ENCODE data around the gene RPS21.

DNA sequence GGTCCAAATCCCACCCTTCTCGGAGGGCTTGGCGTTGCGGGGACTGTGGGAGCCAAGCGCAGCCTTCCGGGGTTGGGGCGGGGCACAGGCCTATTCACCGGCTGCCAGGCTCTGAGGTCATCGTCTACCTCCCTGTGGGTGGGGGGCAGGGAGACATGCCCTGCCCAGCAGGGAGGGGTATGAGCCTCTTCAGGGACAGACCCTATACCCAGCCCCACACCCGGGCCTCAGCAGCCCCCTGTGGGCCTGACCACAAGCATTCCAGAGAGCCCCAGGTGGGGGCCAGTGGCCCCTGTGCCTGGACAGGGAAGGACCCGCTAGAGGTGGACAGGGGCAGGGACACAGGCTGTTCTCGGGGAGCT lies 31.4 kb upstream of the RPS21 start:
- TF ChIP-seq, protein P1, sequence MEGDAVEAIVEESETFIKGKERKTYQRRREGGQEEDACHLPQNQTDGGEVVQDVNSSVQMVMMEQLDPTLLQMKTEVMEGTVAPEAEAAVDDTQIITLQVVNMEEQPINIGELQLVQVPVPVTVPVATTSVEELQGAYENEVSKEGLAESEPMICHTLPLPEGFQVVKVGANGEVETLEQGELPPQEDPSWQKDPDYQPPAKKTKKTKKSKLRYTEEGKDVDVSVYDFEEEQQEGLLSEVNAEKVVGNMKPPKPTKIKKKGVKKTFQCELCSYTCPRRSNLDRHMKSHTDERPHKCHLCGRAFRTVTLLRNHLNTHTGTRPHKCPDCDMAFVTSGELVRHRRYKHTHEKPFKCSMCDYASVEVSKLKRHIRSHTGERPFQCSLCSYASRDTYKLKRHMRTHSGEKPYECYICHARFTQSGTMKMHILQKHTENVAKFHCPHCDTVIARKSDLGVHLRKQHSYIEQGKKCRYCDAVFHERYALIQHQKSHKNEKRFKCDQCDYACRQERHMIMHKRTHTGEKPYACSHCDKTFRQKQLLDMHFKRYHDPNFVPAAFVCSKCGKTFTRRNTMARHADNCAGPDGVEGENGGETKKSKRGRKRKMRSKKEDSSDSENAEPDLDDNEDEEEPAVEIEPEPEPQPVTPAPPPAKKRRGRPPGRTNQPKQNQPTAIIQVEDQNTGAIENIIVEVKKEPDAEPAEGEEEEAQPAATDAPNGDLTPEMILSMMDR (IDR thresholded peaks at IDR 0.05), result no peak
- TF ChIP-seq POLR2A (IDR thresholded peaks at IDR 0.05), result no peak
- no peak for TF ChIP-seq POLR2AphosphoS5 (IDR thresholded peaks at IDR 0.05)
- no peak for TF ChIP-seq EP300 (IDR thresholded peaks at IDR 0.05; ENCODE audit: low read depth)

Data from transverse colon (tissue), 4 donors.